DMS 273 (cell line): ENCODE measurements around the gene ARFGEF3.
A peak's percentile ranks its signal among the peaks of the same experiment; 100 is the strongest.
"Not testable (repeated sequence)": the region's sequence is repeated elsewhere in the genome, so short reads cannot be mapped to it uniquely, and the experiment has no call there.

Source experiments
- DNase-seq: peaks from one replicate; lab custom pipeline; 2025; ENCODE audit not compliant: unreplicated experiment; lab: John Stamatoyannopoulos, UW

The ARFGEF3 gene

GRCh38 chr6:138272533-138273315 lies 111.0 kb downstream of the ARFGEF3 start:
- no peak for DNase-seq

GRCh38 chr6:138275976-138276375 lies 114.2 kb downstream of the ARFGEF3 start:
- peak; percentile 8 for DNase-seq

- DNase-seq: no peak
These were observed 116.1 kb downstream of the ARFGEF3 start for GRCh38 chr6:138277835-138278234.

- peak; percentile 46 for DNase-seq
These were observed 116.6 kb downstream of the ARFGEF3 start for GRCh38 chr6:138278326-138278725.

GRCh38 chr6:138285800-138286199 lies 124.1 kb downstream of the ARFGEF3 start:
- DNase-seq: no peak

GRCh38 chr6:138286698-138287097 lies 125.0 kb downstream of the ARFGEF3 start:
- DNase-seq: no peak

- DNase-seq: peak; percentile 64
These were observed 125.6 kb downstream of the ARFGEF3 start for GRCh38 chr6:138287144-138287955.

- not testable (repeated sequence) for DNase-seq
These were observed 126.8 kb downstream of the ARFGEF3 start for GRCh38 chr6:138288428-138289085.

- DNase-seq: peak; percentile 51
These were observed 128.0 kb downstream of the ARFGEF3 start for GRCh38 chr6:138289739-138290138.

- no peak for DNase-seq
These were observed 128.8 kb downstream of the ARFGEF3 start for GRCh38 chr6:138290423-138290962.

GRCh38 chr6:138291036-138291848 lies 129.5 kb downstream of the ARFGEF3 start:
- DNase-seq: no peak

GRCh38 chr6:138291849-138292181 lies 130.1 kb downstream of the ARFGEF3 start:
- no peak for DNase-seq

GRCh38 chr6:138292482-138292881 lies 130.7 kb downstream of the ARFGEF3 start:
- DNase-seq: no peak

GRCh38 chr6:138293428-138294395 lies 132.0 kb downstream of the ARFGEF3 start:
- no peak for DNase-seq

- DNase-seq: no peak
These were observed 134.6 kb downstream of the ARFGEF3 start for GRCh38 chr6:138296381-138296780.

GRCh38 chr6:138296786-138297185 lies 135.0 kb downstream of the ARFGEF3 start:
- no peak for DNase-seq

- DNase-seq: no peak
These were observed 136.1 kb downstream of the ARFGEF3 start for GRCh38 chr6:138297761-138298298.

- DNase-seq: no peak
These were observed 138.7 kb downstream of the ARFGEF3 start for GRCh38 chr6:138300469-138300868.

- DNase-seq: no peak
These were observed 140.8 kb downstream of the ARFGEF3 start for GRCh38 chr6:138302554-138302953.
